Stimulated activated naive CD8-positive, alpha-beta T cell treated with anti-CD3 and anti-CD28 coated beads, Interleukin-15, amount 100 ng/mL, for 72 hours (primary cell): ENCODE results near the gene TLR3.

Experiments used
- ATAC-seq: fragments of 150-1000 bp; cut with Tn5 transposase; 2 replicates; pipeline ENCODE4 v1.10.0; 2021; ENCODE audit warnings: mild to moderate bottlenecking, moderate library complexity
- DNase-seq, 2 donors: peaks; one replicate each; pipeline ENCODE4 v3.0.0; 2021 to 2022
- H3K27ac Mint-ChIP-seq, 2 donors: one replicate each; pipeline ENCODE4 v1.8.0; 2022; ENCODE audit warnings: mild to moderate bottlenecking in 2 of 2, mixed read lengths in 2 of 2, moderate library complexity in 2 of 2
- H3K27me3 Mint-ChIP-seq: one replicate; pipeline ENCODE4 v1.8.0; 2022; ENCODE audit warnings: mixed read lengths
- H3K4me1 Mint-ChIP-seq: one replicate; pipeline ENCODE4 v1.8.0; 2022; ENCODE audit warnings: mild to moderate bottlenecking, mixed read lengths
- H3K4me3 Mint-ChIP-seq, 2 donors: one replicate each; pipeline ENCODE4 v1.8.0; 2022; ENCODE audit warnings: mild to moderate bottlenecking in 2 of 2, mixed read lengths in 2 of 2, moderate library complexity in 1 of 2
- H3K9me3 Mint-ChIP-seq, 2 donors: one replicate each; pipeline ENCODE4 v1.8.0; 2022; ENCODE audit warnings: mixed read lengths in 2 of 2

Gene TLR3

GRCh38 chr4:186109245-186109644 lies 40.3 kb downstream of the TLR3 start:
- H3K4me1 Mint-ChIP-seq = peaks cover 8% of the 10 kb centered on the region
- no peak for DNase-seq
- H3K9me3 Mint-ChIP-seq = no peaks in the 10 kb centered on the region
- H3K27me3 Mint-ChIP-seq = peaks cover 37% of the 10 kb centered on the region
- no peak for ATAC-seq
- no peak overlapping the region for H3K4me3 Mint-ChIP-seq
- H3K27ac Mint-ChIP-seq = no peak overlapping the region

DNA sequence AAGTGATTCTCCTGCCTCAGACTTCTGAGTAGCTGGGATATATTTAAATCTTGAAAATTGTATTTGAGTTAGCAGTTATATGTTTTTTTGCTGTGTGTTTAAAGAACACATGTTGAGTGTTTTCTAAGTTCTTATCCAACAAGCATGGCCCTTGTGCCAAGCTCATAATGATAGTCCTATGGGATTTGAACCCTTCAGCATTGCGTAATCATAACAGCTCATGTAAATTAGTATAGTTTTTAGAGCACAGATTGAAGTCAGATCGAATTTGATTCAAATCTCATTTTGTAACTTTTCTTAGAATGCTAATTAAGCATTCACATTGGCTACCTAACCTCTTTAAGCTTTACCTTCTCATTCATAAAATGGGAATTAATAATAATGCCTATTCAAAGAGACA lies 47.7 kb downstream of the TLR3 start:
- Mint-ChIP-seq H3K4me1 (no peaks in the 10 kb centered on the region), H3K4me3 (no peak overlapping the region), H3K9me3 (no peaks in the 10 kb centered on the region), H3K27me3 (peaks cover 14% of the 10 kb centered on the region), H3K27ac (no peak overlapping the region)
- ATAC-seq = no peak
- DNase-seq = no peak

GRCh38 chr4:186118582-186118981 lies 49.6 kb downstream of the TLR3 start:
- Mint-ChIP-seq H3K27me3 (peaks cover 14% of the 10 kb centered on the region), H3K4me1 (no peaks in the 10 kb centered on the region), H3K4me3 (no peak overlapping the region), H3K9me3 (no peaks in the 10 kb centered on the region), H3K27ac (no peak overlapping the region)
- no peak for ATAC-seq
- DNase-seq = no peak

DNA sequence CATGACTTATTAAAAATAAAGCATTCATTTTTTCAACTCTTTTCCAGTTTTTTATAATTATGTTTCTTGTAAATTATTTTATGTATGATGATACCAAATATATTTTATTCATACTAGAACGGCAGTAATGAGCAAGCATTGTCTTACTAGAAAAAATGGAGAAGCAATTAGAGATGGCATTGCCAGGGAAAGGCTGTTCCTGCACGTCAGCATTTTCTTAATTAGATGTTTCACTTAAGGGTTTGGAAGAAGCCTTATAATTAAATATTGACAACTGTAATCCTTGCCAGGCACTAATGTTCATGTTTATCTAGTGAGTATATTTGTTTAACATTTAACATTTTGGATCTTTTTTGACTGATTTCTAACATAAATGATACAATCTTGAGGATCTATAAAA lies 52.1 kb downstream of the TLR3 start:
- DNase-seq = no peak
- Mint-ChIP-seq H3K27ac (no peak overlapping the region), H3K4me3 (no peak overlapping the region), H3K27me3 (peaks cover 14% of the 10 kb centered on the region), H3K4me1 (no peaks in the 10 kb centered on the region), H3K9me3 (peaks cover 0 to 7% of the 10 kb centered on the region in 2 donors)
- no peak for ATAC-seq

DNA sequence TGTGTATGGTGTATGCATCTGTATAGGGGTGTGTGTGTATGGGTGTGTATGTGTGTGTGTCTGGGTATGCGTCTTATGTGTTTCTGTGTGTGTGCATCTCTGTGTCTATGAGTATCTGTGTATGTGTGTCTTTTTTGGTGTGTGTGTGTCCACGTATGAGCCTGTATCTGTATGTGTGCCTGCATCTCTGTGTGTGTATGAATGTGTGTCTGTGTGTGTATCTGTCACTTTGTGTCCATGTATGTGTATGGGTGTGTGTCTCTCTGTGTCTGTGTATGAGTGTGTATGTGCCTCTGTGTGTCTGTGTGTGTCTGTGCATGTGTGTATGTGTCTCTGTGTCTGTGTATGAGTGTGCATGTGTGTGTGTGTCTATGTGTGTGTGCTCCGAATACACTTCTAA lies 59.9 kb downstream of the TLR3 start:
- Mint-ChIP-seq H3K4me1 (peaks cover 14% of the 10 kb centered on the region), H3K4me3 (no peak overlapping the region), H3K9me3 (peaks cover 0 to 7% of the 10 kb centered on the region in 2 donors), H3K27me3 (no peaks in the 10 kb centered on the region), H3K27ac (no peak overlapping the region)
- DNase-seq (no peak), ATAC-seq (no peak)

DNA sequence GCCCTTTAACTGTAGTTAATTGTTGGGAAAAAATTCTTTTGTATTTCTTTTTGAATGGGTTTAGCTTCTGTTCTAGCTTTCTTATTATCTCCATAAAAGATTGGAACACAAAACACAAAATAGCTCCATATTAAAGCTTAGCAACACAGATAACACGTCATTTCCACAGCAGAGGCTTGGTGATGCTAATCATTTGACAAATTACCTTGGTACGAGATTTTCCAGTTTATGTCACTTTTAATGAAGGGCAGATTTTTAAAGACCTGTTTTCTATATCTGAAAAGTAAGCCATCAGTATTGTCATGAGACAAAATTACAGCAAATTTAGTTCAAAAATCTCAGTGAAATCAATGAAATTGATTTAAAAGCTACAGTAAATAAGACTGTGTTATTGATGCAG lies 63.0 kb downstream of the TLR3 start:
- Mint-ChIP-seq H3K27ac (no peak overlapping the region), H3K27me3 (no peaks in the 10 kb centered on the region), H3K4me3 (no peak overlapping the region), H3K9me3 (no peaks in the 10 kb centered on the region), H3K4me1 (peaks cover 14% of the 10 kb centered on the region)
- no peak for ATAC-seq
- no peak for DNase-seq

DNA sequence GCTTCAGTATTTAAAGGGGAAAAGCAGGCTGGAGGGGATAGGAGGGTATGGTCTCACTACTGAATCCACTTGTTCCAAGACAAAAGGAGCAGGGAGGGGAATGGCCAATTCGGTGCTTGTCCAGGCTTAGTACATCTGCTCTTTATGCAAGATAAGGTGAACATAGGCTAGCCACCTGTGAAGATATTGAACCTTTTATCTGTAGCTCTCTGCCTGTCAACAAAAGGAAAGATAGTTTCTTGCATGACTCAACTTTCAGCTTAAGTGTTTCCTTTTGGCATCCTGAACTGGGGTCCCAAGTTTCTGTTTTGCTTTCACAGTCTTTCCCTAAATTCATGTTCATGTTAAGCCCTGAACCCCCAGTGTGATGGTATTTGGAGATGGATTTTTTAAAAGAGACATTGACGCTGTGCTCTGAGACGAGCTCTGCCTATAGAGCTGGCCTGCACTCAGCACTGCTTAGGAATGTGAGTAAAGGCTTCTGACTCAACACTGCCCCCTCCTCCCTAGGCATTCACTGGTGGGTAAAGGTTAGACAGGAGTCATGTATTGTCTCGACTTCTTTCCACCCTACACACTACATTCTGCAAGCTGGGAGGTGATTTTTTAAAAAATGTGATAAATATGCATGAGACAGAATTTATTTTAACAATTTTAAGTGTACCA lies 63.8 kb downstream of the TLR3 start:
- H3K27ac Mint-ChIP-seq = no peak overlapping the region
- no peaks in the 10 kb centered on the region for H3K9me3 Mint-ChIP-seq
- no peak overlapping the region for H3K4me3 Mint-ChIP-seq
- ATAC-seq = peak; percentile 62
- no peak for DNase-seq
- no peaks in the 10 kb centered on the region for H3K27me3 Mint-ChIP-seq
- peaks cover 14% of the 10 kb centered on the region for H3K4me1 Mint-ChIP-seq

DNA sequence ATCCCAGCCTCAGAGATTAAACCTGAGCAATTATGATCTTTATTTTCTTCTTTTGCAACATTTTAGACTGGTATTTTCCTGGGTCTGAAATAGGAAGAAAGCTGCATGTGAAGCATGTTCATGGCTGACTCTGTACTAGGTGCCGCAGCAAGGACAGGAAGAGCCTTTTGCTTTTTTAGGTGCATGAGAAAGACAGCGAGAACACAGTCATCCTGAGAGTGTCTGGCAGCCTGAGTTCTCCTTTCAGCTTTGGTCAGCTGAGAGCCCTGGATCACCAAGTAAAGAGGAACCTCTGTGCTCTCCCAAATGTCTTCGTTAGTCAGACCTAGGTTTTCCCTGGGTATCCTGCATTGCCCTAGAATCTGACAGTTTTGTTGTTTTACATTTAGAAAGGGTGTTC lies 65.3 kb downstream of the TLR3 start:
- ATAC-seq (peak; percentile 54), DNase-seq (no peak)
- Mint-ChIP-seq H3K4me1 (peaks cover 14% of the 10 kb centered on the region), H3K4me3 (no peak overlapping the region), H3K9me3 (no peaks in the 10 kb centered on the region), H3K27ac (no peak overlapping the region), H3K27me3 (no peaks in the 10 kb centered on the region)

DNA sequence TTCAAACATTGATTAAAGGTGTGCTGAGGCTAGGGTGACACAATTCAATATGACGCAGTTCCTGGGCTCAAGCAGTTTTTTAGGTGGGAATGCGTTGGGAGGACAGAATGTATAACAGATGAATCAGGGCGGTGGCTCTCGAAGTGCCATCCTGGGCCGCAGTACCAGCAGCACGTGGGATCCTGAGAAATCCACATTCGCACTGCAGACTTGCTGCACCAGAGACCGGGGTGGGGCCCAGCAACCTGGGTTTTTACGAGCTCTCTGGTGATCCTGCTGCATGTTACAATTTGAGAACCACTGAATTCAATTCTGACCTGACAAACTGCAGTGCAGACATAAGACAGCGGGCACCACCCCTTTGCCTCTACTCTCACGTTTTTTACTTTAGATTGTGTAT lies 65.9 kb downstream of the TLR3 start:
- Mint-ChIP-seq H3K4me3 (no peak overlapping the region), H3K27me3 (no peaks in the 10 kb centered on the region), H3K27ac (no peak overlapping the region), H3K9me3 (no peaks in the 10 kb centered on the region), H3K4me1 (peaks cover 14% of the 10 kb centered on the region)
- ATAC-seq = no peak
- DNase-seq = no peak

GRCh38 chr4:186137196-186137794 lies 68.3 kb downstream of the TLR3 start:
- DNase-seq = no peak
- H3K9me3 Mint-ChIP-seq = no peaks in the 10 kb centered on the region
- H3K4me3 Mint-ChIP-seq = no peak overlapping the region
- H3K4me1 Mint-ChIP-seq = peaks cover 11% of the 10 kb centered on the region
- ATAC-seq = no peak
- H3K27me3 Mint-ChIP-seq = no peaks in the 10 kb centered on the region
- H3K27ac Mint-ChIP-seq = no peak overlapping the region
